Endothelial cell (in vitro differentiated cells): ENCODE data around the gene FAM107B. TPM values are rescaled to one million over a fixed set of nuclear protein-coding genes. Genes with fewer than 3 reads are reported as not detected.

Experiments
- DNase-seq: peaks from one replicate; pipeline ENCODE4 v3.0.0; 2021; ENCODE audit warnings: low spot score
- H3K27ac Mint-ChIP-seq: one replicate; pipeline ENCODE4 v1.8.0; 2021; ENCODE audit warnings: mixed read lengths, inconsistent platforms; ENCODE audit not compliant: unreplicated experiment
- H3K27me3 Mint-ChIP-seq: one replicate; pipeline ENCODE4 v1.8.0; 2021; ENCODE audit warnings: mild to moderate bottlenecking, moderate library complexity, mixed read lengths, inconsistent platforms; ENCODE audit not compliant: unreplicated experiment
- H3K36me3 Mint-ChIP-seq: one replicate; pipeline ENCODE4 v1.8.0; 2021; ENCODE audit warnings: mild to moderate bottlenecking, low read depth, mixed read lengths, inconsistent platforms; ENCODE audit not compliant: unreplicated experiment
- H3K4me1 Mint-ChIP-seq: one replicate; pipeline ENCODE4 v1.8.0; 2021; ENCODE audit warnings: mild to moderate bottlenecking, mixed read lengths, inconsistent platforms; ENCODE audit not compliant: unreplicated experiment
- H3K4me3 Mint-ChIP-seq: one replicate; pipeline ENCODE4 v1.8.0; 2021; ENCODE audit warnings: mild to moderate bottlenecking, mixed read lengths, inconsistent platforms; ENCODE audit not compliant: unreplicated experiment
- H3K9me3 Mint-ChIP-seq: one replicate; pipeline ENCODE4 v1.8.0; 2021; ENCODE audit warnings: mixed read lengths, inconsistent platforms; ENCODE audit not compliant: unreplicated experiment
- total RNA-seq: library from RNA; stranded (reverse); fragmentation: NEBNext Ultra II Directional; extraction: Animal tissue kit (Norgen Biotek cat#: 25700); gene quantifications from one replicate; pipeline ENCODE4 v1.2.1, GENCODE V29; 2021; ENCODE audit not compliant: unreplicated experiment
- TF ChIP-seq, protein P1 (sequence below): fragments of 200-600 bp; sonication (generic); IDR thresholded peaks from one replicate; pipeline ENCODE4 v1.5.0; 2021; ENCODE audit warnings: antibody characterized with exemption; ENCODE audit not compliant: unreplicated experiment

FAM107B gene
- total RNA-seq, 1 donor from 2014 or later: 462 TPM

DNA sequence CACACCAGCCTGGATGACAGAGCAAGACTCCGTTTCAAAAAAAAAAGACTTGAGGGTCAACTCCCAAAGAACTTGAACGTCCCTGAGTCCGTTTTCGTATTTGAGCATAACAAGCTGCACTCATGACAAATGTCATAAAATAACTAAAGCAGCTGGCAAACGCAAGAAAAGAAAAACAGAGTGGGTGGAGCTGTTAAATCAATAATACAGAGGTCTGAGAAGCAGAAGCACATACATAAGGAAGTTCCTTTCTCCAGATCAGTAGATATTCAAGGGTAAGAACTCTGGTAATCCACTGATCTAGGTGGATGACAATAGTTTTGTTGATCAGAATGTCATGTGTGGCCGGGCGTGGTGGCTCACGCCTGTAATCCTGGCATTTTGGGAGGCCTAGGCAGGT lies 150.1 kb downstream of the FAM107B start:
- Mint-ChIP-seq H3K27me3 (no peaks in the 10 kb centered on the region), H3K27ac (no peak overlapping the region), H3K4me1 (peaks cover 54% of the 10 kb centered on the region), H3K9me3 (no peaks in the 10 kb centered on the region), H3K36me3 (peaks cover 4% of the 10 kb centered on the region), H3K4me3 (no peak overlapping the region)
- no peak for DNase-seq
- TF ChIP-seq, protein P1, sequence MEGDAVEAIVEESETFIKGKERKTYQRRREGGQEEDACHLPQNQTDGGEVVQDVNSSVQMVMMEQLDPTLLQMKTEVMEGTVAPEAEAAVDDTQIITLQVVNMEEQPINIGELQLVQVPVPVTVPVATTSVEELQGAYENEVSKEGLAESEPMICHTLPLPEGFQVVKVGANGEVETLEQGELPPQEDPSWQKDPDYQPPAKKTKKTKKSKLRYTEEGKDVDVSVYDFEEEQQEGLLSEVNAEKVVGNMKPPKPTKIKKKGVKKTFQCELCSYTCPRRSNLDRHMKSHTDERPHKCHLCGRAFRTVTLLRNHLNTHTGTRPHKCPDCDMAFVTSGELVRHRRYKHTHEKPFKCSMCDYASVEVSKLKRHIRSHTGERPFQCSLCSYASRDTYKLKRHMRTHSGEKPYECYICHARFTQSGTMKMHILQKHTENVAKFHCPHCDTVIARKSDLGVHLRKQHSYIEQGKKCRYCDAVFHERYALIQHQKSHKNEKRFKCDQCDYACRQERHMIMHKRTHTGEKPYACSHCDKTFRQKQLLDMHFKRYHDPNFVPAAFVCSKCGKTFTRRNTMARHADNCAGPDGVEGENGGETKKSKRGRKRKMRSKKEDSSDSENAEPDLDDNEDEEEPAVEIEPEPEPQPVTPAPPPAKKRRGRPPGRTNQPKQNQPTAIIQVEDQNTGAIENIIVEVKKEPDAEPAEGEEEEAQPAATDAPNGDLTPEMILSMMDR: no peak

DNA sequence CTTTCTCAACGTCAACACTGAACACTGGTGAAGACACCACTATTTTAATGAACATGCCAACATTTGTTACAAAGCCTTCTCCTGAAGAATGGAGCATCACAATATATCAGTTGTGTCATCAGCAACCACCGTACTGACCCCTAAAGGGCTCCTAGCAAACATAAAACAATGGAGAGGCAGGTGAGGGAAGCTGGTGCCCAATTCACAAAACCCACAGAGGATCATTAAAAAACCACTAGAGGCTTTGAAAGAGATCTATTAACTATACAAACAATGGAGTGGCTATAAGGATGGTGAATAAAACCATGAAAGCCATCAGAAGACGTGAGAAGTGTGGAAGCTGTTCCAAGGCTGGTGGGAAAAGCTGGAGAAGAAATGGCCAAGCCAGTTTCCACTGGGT lies 150.8 kb downstream of the FAM107B start:
- Mint-ChIP-seq H3K4me1 (peaks cover 60% of the 10 kb centered on the region), H3K27me3 (no peaks in the 10 kb centered on the region), H3K27ac (no peak overlapping the region), H3K9me3 (no peaks in the 10 kb centered on the region), H3K4me3 (no peak overlapping the region), H3K36me3 (peaks cover 4% of the 10 kb centered on the region)
- TF ChIP-seq, protein P1: no peak
- no peak for DNase-seq

DNA sequence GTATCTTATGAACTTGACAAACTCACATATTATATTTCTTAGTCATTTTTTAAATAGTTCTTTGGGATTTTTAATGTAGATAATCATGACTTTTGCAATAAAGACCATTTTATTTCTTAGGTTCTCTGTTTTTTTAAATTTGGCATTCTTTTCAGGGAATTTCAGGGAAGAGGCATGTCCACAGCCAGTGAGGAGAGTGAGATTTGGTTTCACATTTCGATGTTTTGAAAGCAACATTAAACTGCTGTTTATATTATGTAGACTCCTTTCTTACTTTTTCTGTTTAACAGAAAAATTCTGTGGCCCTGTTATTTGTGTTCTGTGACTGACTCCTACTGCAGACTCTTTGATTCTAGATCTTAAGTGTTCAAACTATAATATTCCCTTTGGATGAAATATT lies 153.7 kb downstream of the FAM107B start:
- peak overlapping the region; percentile 96 for H3K27ac Mint-ChIP-seq
- TF ChIP-seq, protein P1: no peak
- H3K4me3 Mint-ChIP-seq: peak overlapping the region; percentile 39
- DNase-seq: no peak
- no peaks in the 10 kb centered on the region for H3K36me3 Mint-ChIP-seq
- peaks cover 85% of the 10 kb centered on the region for H3K4me1 Mint-ChIP-seq
- H3K27me3 Mint-ChIP-seq: no peaks in the 10 kb centered on the region
- no peaks in the 10 kb centered on the region for H3K9me3 Mint-ChIP-seq

DNA sequence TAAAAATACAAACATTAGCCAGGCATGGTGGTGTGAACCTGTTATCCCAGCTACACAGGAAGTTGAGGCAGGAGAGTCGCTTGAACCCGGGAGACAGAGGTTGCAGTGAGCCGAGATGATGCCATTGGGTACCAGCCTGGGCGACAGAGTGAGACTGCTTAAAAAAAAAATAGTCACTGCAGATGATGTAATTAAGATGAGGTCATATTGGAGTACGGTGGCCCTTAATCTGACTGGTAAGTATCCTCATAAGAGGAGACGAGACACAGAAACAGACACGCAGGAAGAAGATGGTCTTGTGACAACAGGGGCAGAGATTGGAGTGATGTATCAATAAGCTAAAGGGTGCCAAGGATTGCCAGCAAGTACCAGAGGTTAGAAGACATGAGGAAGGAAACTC lies 156.0 kb downstream of the FAM107B start:
- TF ChIP-seq, protein P1: no peak
- Mint-ChIP-seq H3K4me1 (peaks cover 81% of the 10 kb centered on the region), H3K9me3 (no peaks in the 10 kb centered on the region), H3K36me3 (no peaks in the 10 kb centered on the region), H3K27me3 (no peaks in the 10 kb centered on the region), H3K27ac (peak overlapping the region; percentile 95), H3K4me3 (no peak overlapping the region)
- no peak for DNase-seq

DNA sequence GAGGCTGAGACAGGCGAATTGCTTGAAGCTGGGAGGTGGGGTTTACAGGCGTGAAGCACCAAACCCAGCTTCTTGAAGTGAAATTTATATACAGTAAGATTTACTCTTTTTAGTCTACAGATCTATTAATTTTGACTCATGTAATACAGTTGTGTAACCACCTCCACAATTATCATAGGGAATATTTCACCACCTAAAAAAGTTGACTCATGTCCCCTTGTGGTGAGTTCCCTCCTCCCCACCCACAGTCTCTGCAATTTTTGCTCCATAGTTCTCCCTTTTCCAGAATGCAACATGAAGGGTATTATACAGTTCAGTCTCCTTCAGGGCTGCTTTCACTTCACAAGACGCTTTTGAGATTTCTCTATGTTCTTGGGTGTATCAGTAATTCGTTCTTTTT lies 156.8 kb downstream of the FAM107B start:
- Mint-ChIP-seq H3K27ac (peak overlapping the region; percentile 95), H3K4me3 (no peak overlapping the region), H3K9me3 (no peaks in the 10 kb centered on the region), H3K36me3 (no peaks in the 10 kb centered on the region), H3K27me3 (no peaks in the 10 kb centered on the region), H3K4me1 (peaks cover 78% of the 10 kb centered on the region)
- DNase-seq: no peak
- TF ChIP-seq, protein P1: no peak
